Breast epithelium (tissue), 3 donors: ENCODE data around the gene TYW3.

Experiments used
- POLR2AphosphoS5 ChIP-seq, 3 donors: sonication (generic); formaldehyde crosslinking; IDR thresholded peaks; one replicate each; pipeline ENCODE4 v1.6.1; 2017; ENCODE audit warnings: antibody characterized with exemption in 3 of 3
- TF ChIP-seq, protein P1 (sequence below), 3 donors: fragments of 450-650 bp; IDR thresholded peaks; one replicate each; pipeline ENCODE4 v1.5.1; 2016 to 2017; ENCODE audit warnings: antibody characterized with exemption in 3 of 3, mild to moderate bottlenecking in 3 of 3, moderate library complexity in 3 of 3

GRCh38 chr1:74683656-74684055 is 49.3 kb upstream of the TYW3 start:
- TF ChIP-seq POLR2AphosphoS5 (IDR thresholded peaks at IDR 0.05), result no peak
- TF ChIP-seq, protein P1, sequence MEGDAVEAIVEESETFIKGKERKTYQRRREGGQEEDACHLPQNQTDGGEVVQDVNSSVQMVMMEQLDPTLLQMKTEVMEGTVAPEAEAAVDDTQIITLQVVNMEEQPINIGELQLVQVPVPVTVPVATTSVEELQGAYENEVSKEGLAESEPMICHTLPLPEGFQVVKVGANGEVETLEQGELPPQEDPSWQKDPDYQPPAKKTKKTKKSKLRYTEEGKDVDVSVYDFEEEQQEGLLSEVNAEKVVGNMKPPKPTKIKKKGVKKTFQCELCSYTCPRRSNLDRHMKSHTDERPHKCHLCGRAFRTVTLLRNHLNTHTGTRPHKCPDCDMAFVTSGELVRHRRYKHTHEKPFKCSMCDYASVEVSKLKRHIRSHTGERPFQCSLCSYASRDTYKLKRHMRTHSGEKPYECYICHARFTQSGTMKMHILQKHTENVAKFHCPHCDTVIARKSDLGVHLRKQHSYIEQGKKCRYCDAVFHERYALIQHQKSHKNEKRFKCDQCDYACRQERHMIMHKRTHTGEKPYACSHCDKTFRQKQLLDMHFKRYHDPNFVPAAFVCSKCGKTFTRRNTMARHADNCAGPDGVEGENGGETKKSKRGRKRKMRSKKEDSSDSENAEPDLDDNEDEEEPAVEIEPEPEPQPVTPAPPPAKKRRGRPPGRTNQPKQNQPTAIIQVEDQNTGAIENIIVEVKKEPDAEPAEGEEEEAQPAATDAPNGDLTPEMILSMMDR (IDR thresholded peaks at IDR 0.05), result no peak
